CD14-positive monocyte (primary cell): ENCODE measurements around the gene TNPO1. TPM values are rescaled to one million over a fixed set of nuclear protein-coding genes. Genes with fewer than 3 reads are reported as not detected.

Experiments
- DNase-seq, 3 donors: peaks; one replicate each; pipeline ENCODE4 v3.0.0-alpha.2; 2011 to 2022
- H2AFZ ChIP-seq: 2 replicates; pipeline ENCODE4 v1.6.0; 2012; ENCODE audit warnings: mild to moderate bottlenecking, low read depth, low read length, inconsistent platforms; ENCODE audit not compliant: insufficient read depth, poor library complexity, severe bottlenecking
- H3K27ac ChIP-seq, 2 donors: 1 replicate in 1 of 2; 2 replicates in 1 of 2; pipeline ENCODE4 v1.5.1; 2012 to 2013; ENCODE audit warnings: low read length in 2 of 2, control low read depth in 1 of 2, inconsistent platforms in 1 of 2, low read depth in 1 of 2, mild to moderate bottlenecking in 1 of 2
- H3K27me3 ChIP-seq, 2 donors: one replicate each; pipeline versions ENCODE4 v1.6.0 to v1.6.1; 2011 to 2013; ENCODE audit warnings: low read length in 2 of 2; ENCODE audit not compliant: control insufficient read depth in 2 of 2, insufficient read depth in 2 of 2
- H3K36me3 ChIP-seq, 2 donors: replicated peaks in 1 of 2; 1 replicate in 1 of 2; 2 replicates in 1 of 2; pipeline versions ENCODE4 v1.5.1 to v1.6.1; 2012 to 2013; ENCODE audit warnings: low read length in 2 of 2, control low read depth in 1 of 2, inconsistent platforms in 1 of 2, mild to moderate bottlenecking in 1 of 2; ENCODE audit not compliant: insufficient read depth in 2 of 2, control insufficient read depth in 1 of 2
- H3K4me1 ChIP-seq, 2 donors: 1 replicate in 1 of 2; 2 replicates in 1 of 2; pipeline versions ENCODE4 v1.5.1 to v1.6.1; 2012 to 2013; ENCODE audit warnings: low read length in 2 of 2, control low read depth in 1 of 2, inconsistent platforms in 1 of 2, mild to moderate bottlenecking in 1 of 2, moderate library complexity in 1 of 2; ENCODE audit not compliant: insufficient read depth in 2 of 2, control insufficient read depth in 1 of 2
- H3K4me2 ChIP-seq: replicated peaks from 2 replicates; pipeline ENCODE3; 2012; ENCODE audit warnings: low read length, moderate library complexity, mild to moderate bottlenecking; ENCODE audit not compliant: poor library complexity, severe bottlenecking; ENCODE audit errors: extremely low read depth
- H3K4me3 ChIP-seq, 3 experiments: fragments of 200-600 bp in 1 of 3; sonication (generic) in 1 of 3; replicated peaks in 1 of 3; 1 replicate in 2 of 3; 2 replicates in 1 of 3; pipeline ENCODE4 v1.5.1; 2011 to 2013; ENCODE audit warnings: low read length in 3 of 3, mild to moderate bottlenecking in 3 of 3, control low read depth in 2 of 3, low read depth in 2 of 3, inconsistent platforms in 1 of 3, moderate library complexity in 1 of 3
- H3K79me2 ChIP-seq: 2 replicates; pipeline ENCODE4 v1.6.0; 2012; ENCODE audit warnings: mild to moderate bottlenecking, control low read depth, inconsistent platforms, low read length, moderate library complexity; ENCODE audit not compliant: insufficient read depth
- H3K9ac ChIP-seq: 2 replicates; pipeline ENCODE4 v1.6.0; 2017; ENCODE audit warnings: low read length, mild to moderate bottlenecking; ENCODE audit not compliant: insufficient read depth, poor library complexity, severe bottlenecking
- H3K9me3 ChIP-seq, 2 donors: replicated peaks in 1 of 2; 1 replicate in 1 of 2; 2 replicates in 1 of 2; pipeline versions ENCODE4 v1.5.1 to v1.6.1; 2012 to 2013; ENCODE audit warnings: low read length in 2 of 2, control low read depth in 1 of 2; ENCODE audit not compliant: control insufficient read depth in 1 of 2, insufficient read depth in 1 of 2
- H4K20me1 ChIP-seq: 2 replicates; pipeline ENCODE4 v1.6.0; 2012; ENCODE audit warnings: mild to moderate bottlenecking, low read length, control low read depth, moderate library complexity; ENCODE audit not compliant: insufficient read depth
- H3K27ac Mint-ChIP-seq, 7 donors: one replicate each; pipeline ENCODE4 v1.8.0; 2020; ENCODE audit warnings: mild to moderate bottlenecking in 7 of 7, mixed read lengths in 7 of 7, moderate library complexity in 6 of 7, inconsistent platforms in 2 of 7
- H3K27me3 Mint-ChIP-seq, 3 donors: one replicate each; pipeline ENCODE4 v1.8.0; 2021 to 2022; ENCODE audit warnings: low read depth in 3 of 3, mild to moderate bottlenecking in 3 of 3, mixed read lengths in 3 of 3, moderate library complexity in 3 of 3, inconsistent platforms in 1 of 3
- H3K36me3 Mint-ChIP-seq, 2 donors: one replicate each; pipeline ENCODE4 v1.8.0; 2020; ENCODE audit warnings: mixed read lengths in 2 of 2, inconsistent platforms in 1 of 2, mild to moderate bottlenecking in 1 of 2
- H3K4me1 Mint-ChIP-seq: one replicate; pipeline ENCODE4 v1.8.0; 2020; ENCODE audit warnings: mild to moderate bottlenecking, mixed read lengths
- H3K4me3 Mint-ChIP-seq, 2 donors: one replicate each; pipeline ENCODE4 v1.8.0; 2020; ENCODE audit warnings: mild to moderate bottlenecking in 2 of 2, mixed read lengths in 2 of 2, moderate library complexity in 1 of 2
- H3K9me3 Mint-ChIP-seq, 7 donors: one replicate each; pipeline ENCODE4 v1.8.0; 2020 to 2022; ENCODE audit warnings: mixed read lengths in 7 of 7, mild to moderate bottlenecking in 6 of 7, moderate library complexity in 6 of 7, inconsistent platforms in 2 of 7
- CTCF ChIP-seq: fragments of 200-600 bp; IDR thresholded peaks from one replicate; pipeline ENCODE4 v1.8.0; 2022; ENCODE audit warnings: antibody characterized with exemption, mild to moderate bottlenecking
- WGBS: methylation state at CpG from one replicate; pipeline ENCODE4 v1.1.5; 2013; ENCODE audit warnings: missing lambda C conversion rate; ENCODE audit not compliant: insufficient coverage; 5-methylcytosine and 5-hydroxymethylcytosine counted together
- intact Hi-C, 2 donors: fragments of 100-400 bp; cut with micrococcal nuclease; formaldehyde crosslinking; loops; one replicate each; pipeline versions ENCODE4 v1.15.0 to v1.15.1; 2023
- polyA plus RNA-seq, 3 donors: library from polyadenylated mRNA; depleted of rRNA in 1 of 3; unstranded in 2 of 3; stranded (reverse) in 1 of 3; fragments of 300-500 nt in 2 of 3; fragments of >200 nt in 1 of 3; fragmentation: Illumina TruSeq in 2 of 3; gene quantifications; 1 replicate in 2 of 3; 2 replicates in 1 of 3; pipeline ENCODE4 v1.2.3, GENCODE V29; 2012 to 2021

Gene TNPO1
- polyA plus RNA-seq, 3 donors: 9.3 to 28.1 (median 26.3) TPM

GRCh38 chr5:72779520-72779919, 36.9 kb upstream of the TNPO1 start:
- H3K4me2 ChIP-seq: no peak overlapping the region
- no peak for DNase-seq
- Mint-ChIP-seq H3K27me3 (peaks cover 0 to 4% (median 4%) of the 10 kb centered on the region in 3 donors), H3K4me1 (no peaks in the 10 kb centered on the region), H3K36me3 (peaks cover 0 to 4% of the 10 kb centered on the region in 2 donors), H3K9me3 (peaks cover 20 to 31% (median 27%) of the 10 kb centered on the region in 7 donors), H3K27ac (no peak overlapping the region), H3K4me3 (no peak overlapping the region)
- H3K9ac ChIP-seq: no peak overlapping the region
- H2AFZ ChIP-seq: no peak overlapping the region
- no peaks in the 10 kb centered on the region for H3K79me2 ChIP-seq
- peaks cover 0 to 11% of the 10 kb centered on the region in 2 donors for H3K9me3 ChIP-seq
- no peaks in the 10 kb centered on the region for H4K20me1 ChIP-seq
- WGBS: 83% methylated on average over 1 of the region's 2 CpGs
- H3K4me1 ChIP-seq: no peaks in the 10 kb centered on the region
- no peak overlapping the region for H3K27ac ChIP-seq
- TF ChIP-seq CTCF: no peak
- intact Hi-C loops: no loop called here
- H3K27me3 ChIP-seq: no peaks in the 10 kb centered on the region
- H3K36me3 ChIP-seq: no peaks in the 10 kb centered on the region
- H3K4me3 ChIP-seq: no peak overlapping the region

- no peaks in the 10 kb centered on the region for H3K27me3 ChIP-seq
- no peak overlapping the region for H3K27ac Mint-ChIP-seq
- no peak overlapping the region for H3K9ac ChIP-seq
- peaks cover 10 to 18% (median 13%) of the 10 kb centered on the region in 7 donors for H3K9me3 Mint-ChIP-seq
- no peaks in the 10 kb centered on the region for H3K4me1 Mint-ChIP-seq
- no peak for DNase-seq
- H3K9me3 ChIP-seq: peaks cover 0 to 4% of the 10 kb centered on the region in 2 donors
- TF ChIP-seq CTCF: no peak
- H3K4me3 Mint-ChIP-seq: no peak overlapping the region
- H4K20me1 ChIP-seq: no peaks in the 10 kb centered on the region
- H3K79me2 ChIP-seq: no peaks in the 10 kb centered on the region
- no peak overlapping the region for H2AFZ ChIP-seq
- peaks cover 0 to 4% of the 10 kb centered on the region in 2 donors for H3K36me3 Mint-ChIP-seq
- no peak overlapping the region for H3K4me2 ChIP-seq
- H3K27ac ChIP-seq: no peak overlapping the region
- no CpG with 5 or more reads among the region's 1 CpG for WGBS
- H3K4me3 ChIP-seq: no peak overlapping the region
- H3K4me1 ChIP-seq: no peaks in the 10 kb centered on the region
- peaks cover 0 to 4% (median 2%) of the 10 kb centered on the region in 3 donors for H3K27me3 Mint-ChIP-seq
- no peaks in the 10 kb centered on the region for H3K36me3 ChIP-seq
- intact Hi-C loops: no loop called here
Measured at GRCh38 chr5:72783354-72783753, 33.1 kb upstream of the TNPO1 start.
